Lower leg skin (tissue), 3 donors: ENCODE results near the gene SYT2.

Experiments used
- POLR2A ChIP-seq, 2 donors: fragments of 450-650 bp; IDR thresholded peaks; one replicate each; pipeline ENCODE4 v1.6.1; 2016 to 2017; ENCODE audit warnings: antibody characterized with exemption in 2 of 2, mild to moderate bottlenecking in 1 of 2, moderate library complexity in 1 of 2
- TF ChIP-seq, protein P1 (sequence below), 3 donors: fragments of 450-650 bp; IDR thresholded peaks; one replicate each; pipeline ENCODE4 v1.5.1; 2016; ENCODE audit warnings: antibody characterized with exemption in 3 of 3, mild to moderate bottlenecking in 3 of 3, moderate library complexity in 2 of 3

DNA sequence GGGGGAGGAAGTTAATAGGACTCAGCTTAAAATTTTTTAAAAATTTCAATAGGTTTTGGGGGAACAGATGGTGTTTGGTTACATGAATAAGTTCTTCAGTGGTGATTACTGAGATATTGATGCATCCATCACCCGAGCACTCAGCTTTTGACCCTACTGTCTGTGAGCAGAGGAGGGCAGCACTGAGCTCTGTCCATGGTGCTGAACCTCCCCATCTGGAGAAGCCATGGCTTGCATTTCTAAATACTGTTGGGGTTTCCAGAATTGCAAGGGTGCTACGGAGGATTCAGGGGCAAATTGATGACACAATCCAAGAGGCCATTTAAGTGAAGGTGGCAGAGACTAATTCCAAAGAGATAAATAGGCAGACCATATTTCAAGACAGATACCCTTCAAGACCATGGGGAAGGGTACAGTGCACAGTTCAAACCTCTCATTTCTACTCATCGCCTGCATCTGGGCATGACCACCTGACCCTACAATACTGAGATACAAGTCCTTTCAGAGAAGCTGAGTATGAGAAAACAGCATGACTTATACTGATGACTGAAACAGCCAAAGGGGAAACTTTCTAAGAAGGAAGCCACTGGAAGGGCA is 17.2 kb downstream of the SYT2 start:
- TF ChIP-seq, protein P1, sequence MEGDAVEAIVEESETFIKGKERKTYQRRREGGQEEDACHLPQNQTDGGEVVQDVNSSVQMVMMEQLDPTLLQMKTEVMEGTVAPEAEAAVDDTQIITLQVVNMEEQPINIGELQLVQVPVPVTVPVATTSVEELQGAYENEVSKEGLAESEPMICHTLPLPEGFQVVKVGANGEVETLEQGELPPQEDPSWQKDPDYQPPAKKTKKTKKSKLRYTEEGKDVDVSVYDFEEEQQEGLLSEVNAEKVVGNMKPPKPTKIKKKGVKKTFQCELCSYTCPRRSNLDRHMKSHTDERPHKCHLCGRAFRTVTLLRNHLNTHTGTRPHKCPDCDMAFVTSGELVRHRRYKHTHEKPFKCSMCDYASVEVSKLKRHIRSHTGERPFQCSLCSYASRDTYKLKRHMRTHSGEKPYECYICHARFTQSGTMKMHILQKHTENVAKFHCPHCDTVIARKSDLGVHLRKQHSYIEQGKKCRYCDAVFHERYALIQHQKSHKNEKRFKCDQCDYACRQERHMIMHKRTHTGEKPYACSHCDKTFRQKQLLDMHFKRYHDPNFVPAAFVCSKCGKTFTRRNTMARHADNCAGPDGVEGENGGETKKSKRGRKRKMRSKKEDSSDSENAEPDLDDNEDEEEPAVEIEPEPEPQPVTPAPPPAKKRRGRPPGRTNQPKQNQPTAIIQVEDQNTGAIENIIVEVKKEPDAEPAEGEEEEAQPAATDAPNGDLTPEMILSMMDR (IDR thresholded peaks at IDR 0.05), result no peak
- TF ChIP-seq POLR2A (IDR thresholded peaks at IDR 0.05), result no peak
